H1 (cell line): ENCODE data around the gene CACNB4. TPM values are rescaled to one million over a fixed set of nuclear protein-coding genes. Genes with fewer than 3 reads are reported as not detected.

Source experiments
- CTCF ChIA-PET: fragments of 300-600 bp; sonication (Branson Sonifier 250); formaldehyde crosslinking; loops from one replicate; lab custom pipeline; 2021; ENCODE audit not compliant: partially characterized antibody; lab: Charles Lee
- POLR2A ChIA-PET: fragments of 300-600 bp; sonication (Branson Sonifier 250); formaldehyde crosslinking; loops from one replicate; lab custom pipeline; 2021; ENCODE audit warnings: inconsistent platforms; ENCODE audit not compliant: partially characterized antibody; lab: Charles Lee
- DNase-seq, 2 experiments: peaks; one replicate each; pipeline versions ENCODE4 v3.0.0 to v3.0.0-alpha.2; 2010 to 2022; ENCODE audit warnings: low spot score in 2 of 2, low read depth in 1 of 2, mixed read lengths in 1 of 2
- FAIRE-seq: peaks from 2 replicates; lab custom pipeline; 2011; peaks lifted over from hg19 to GRCh38; lab: Jason Lieb, UNC
- H2AFZ ChIP-seq: 2 replicates; pipeline ENCODE4 v1.8.1; 2012; ENCODE audit warnings: low read length, inconsistent platforms
- H2AK5ac ChIP-seq: 2 replicates; pipeline ENCODE4 v1.6.1; 2013; ENCODE audit warnings: low read depth, low read length
- H2BK120ac ChIP-seq: replicated peaks from 2 replicates; pipeline ENCODE3; 2013; ENCODE audit warnings: low read depth, low read length, inconsistent platforms
- H2BK12ac ChIP-seq: 2 replicates; pipeline ENCODE4 v1.6.1; 2013; ENCODE audit warnings: low read depth, low read length
- H2BK15ac ChIP-seq: 2 replicates; pipeline ENCODE4 v1.6.1; 2013; ENCODE audit warnings: low read length
- H2BK20ac ChIP-seq: 2 replicates; pipeline ENCODE4 v1.6.1; 2013; ENCODE audit warnings: low read length
- H2BK5ac ChIP-seq: 2 replicates; pipeline ENCODE4 v1.6.1; 2013; ENCODE audit warnings: low read depth, low read length
- H3K14ac ChIP-seq: 2 replicates; pipeline ENCODE4 v1.6.1; 2013; ENCODE audit warnings: inconsistent platforms; ENCODE audit not compliant: insufficient read length
- H3K18ac ChIP-seq: 2 replicates; pipeline ENCODE4 v1.6.1; 2013; ENCODE audit warnings: low read length; ENCODE audit errors: extremely low read depth
- H3K23ac ChIP-seq: 2 replicates; pipeline ENCODE4 v1.6.1; 2013; ENCODE audit warnings: inconsistent platforms; ENCODE audit not compliant: insufficient read length
- H3K23me2 ChIP-seq: 2 replicates; pipeline ENCODE4 v1.6.1; 2013; ENCODE audit warnings: low read depth, low read length
- H3K27ac ChIP-seq: 2 replicates; pipeline ENCODE4 v1.6.1; 2011; ENCODE audit warnings: low read depth, low read length, inconsistent platforms
- H3K27me3 ChIP-seq, 4 experiments: replicated peaks in 1 of 4; 1 replicate in 1 of 4; 2 replicates in 3 of 4; pipeline versions ENCODE4 v1.6.1 to v1.8.1; 2011 to 2013; ENCODE audit warnings: low read length in 3 of 4, mild to moderate bottlenecking in 3 of 4, inconsistent platforms in 2 of 4, mixed read lengths in 2 of 4, moderate library complexity in 1 of 4; ENCODE audit not compliant: control insufficient read depth in 3 of 4, insufficient read depth in 3 of 4; ENCODE audit errors: extremely low read depth in 1 of 4
- H3K36me3 ChIP-seq, 4 experiments: 2 replicates each; pipeline versions ENCODE4 v1.6.1 to v1.8.1; 2011 to 2013; ENCODE audit warnings: mild to moderate bottlenecking in 4 of 4, low read length in 3 of 4, moderate library complexity in 2 of 4, control low read depth in 1 of 4, inconsistent platforms in 1 of 4; ENCODE audit not compliant: insufficient read depth in 4 of 4, control insufficient read depth in 2 of 4
- H3K4ac ChIP-seq: replicated peaks from 2 replicates; pipeline ENCODE3; 2013; ENCODE audit warnings: low read length, low read depth, mixed read lengths, inconsistent platforms; ENCODE audit not compliant: insufficient read length
- H3K4me1 ChIP-seq, 4 experiments: replicated peaks in 1 of 4; 1 replicate in 1 of 4; 2 replicates in 3 of 4; pipeline versions ENCODE4 v1.6.1 to v1.8.1; 2011 to 2013; ENCODE audit warnings: low read length in 3 of 4, inconsistent platforms in 2 of 4, mixed read lengths in 1 of 4; ENCODE audit not compliant: insufficient read depth in 4 of 4, control insufficient read depth in 3 of 4
- H3K4me2 ChIP-seq, 2 experiments: 2 replicates each; pipeline versions ENCODE4 v1.6.1 to v1.8.1; 2011 to 2013; ENCODE audit warnings: low read depth in 2 of 2, low read length in 2 of 2, control low read depth in 1 of 2, inconsistent platforms in 1 of 2, mild to moderate bottlenecking in 1 of 2; ENCODE audit not compliant: insufficient read depth in 1 of 2
- H3K4me3 ChIP-seq, 4 experiments: fragments of 200-600, 300-600 bp in 1 of 4; sonication (generic), shearing (Covaris generic), sonication (Bioruptor Twin) in 1 of 4; 2 replicates each; pipeline versions ENCODE4 v1.5.1 to v1.8.1; 2011 to 2016; ENCODE audit warnings: low read length in 4 of 4, low read depth in 3 of 4, control low read depth in 2 of 4, inconsistent platforms in 2 of 4, mild to moderate bottlenecking in 2 of 4, mixed read lengths in 1 of 4, moderate library complexity in 1 of 4; ENCODE audit not compliant: insufficient read depth in 2 of 4; ENCODE audit errors: extremely low read depth in 1 of 4
- H3K56ac ChIP-seq: replicated peaks from 2 replicates; pipeline ENCODE3; 2013; ENCODE audit warnings: low read depth, mild to moderate bottlenecking, mixed read lengths, low read length, inconsistent platforms; ENCODE audit not compliant: insufficient read length
- H3K79me1 ChIP-seq: 2 replicates; pipeline ENCODE4 v1.6.1; 2013; ENCODE audit warnings: low read depth, low read length, control low read depth
- H3K79me2 ChIP-seq, 2 experiments: 2 replicates each; pipeline versions ENCODE4 v1.6.1 to v1.8.1; 2012 to 2013; ENCODE audit warnings: low read length in 2 of 2, mild to moderate bottlenecking in 2 of 2, inconsistent platforms in 1 of 2; ENCODE audit not compliant: insufficient read depth in 2 of 2, control insufficient read depth in 1 of 2
- H3K9ac ChIP-seq, 4 experiments: replicated peaks in 1 of 4; 1 replicate in 1 of 4; 2 replicates in 3 of 4; pipeline versions ENCODE4 v1.6.1 to v1.8.1; 2011 to 2013; ENCODE audit warnings: low read depth in 3 of 4, low read length in 3 of 4, control low read depth in 2 of 4, mild to moderate bottlenecking in 2 of 4, moderate library complexity in 2 of 4, inconsistent platforms in 1 of 4; ENCODE audit errors: extremely low read depth in 1 of 4
- H3K9me3 ChIP-seq, 2 experiments: 2 replicates each; pipeline versions ENCODE4 v1.6.1 to v1.8.1; 2012 to 2013; ENCODE audit warnings: mild to moderate bottlenecking in 2 of 2, moderate library complexity in 2 of 2, control low read depth in 1 of 2, inconsistent platforms in 1 of 2, low read depth in 1 of 2, low read length in 1 of 2, mixed read lengths in 1 of 2; ENCODE audit not compliant: insufficient read depth in 2 of 2
- H4K20me1 ChIP-seq, 2 experiments: replicated peaks in 1 of 2; 2 replicates each; pipeline versions ENCODE3 to v1.8.1; 2011 to 2013; ENCODE audit warnings: inconsistent platforms in 2 of 2, low read length in 2 of 2, mild to moderate bottlenecking in 1 of 2; ENCODE audit not compliant: insufficient read depth in 2 of 2, control insufficient read depth in 1 of 2
- H4K5ac ChIP-seq: 2 replicates; pipeline ENCODE4 v1.6.1; 2013; ENCODE audit warnings: low read length, low read depth, mixed read lengths, inconsistent platforms; ENCODE audit not compliant: insufficient read length
- H4K8ac ChIP-seq: 2 replicates; pipeline ENCODE4 v1.8.0; 2013; ENCODE audit warnings: mild to moderate bottlenecking, moderate library complexity, low read length, inconsistent platforms; ENCODE audit not compliant: insufficient read depth; ENCODE audit errors: extremely low read depth
- H4K91ac ChIP-seq: replicated peaks from 2 replicates; pipeline ENCODE3; 2013; ENCODE audit warnings: low read length, mixed read lengths, inconsistent platforms; ENCODE audit not compliant: insufficient read length
- CREB1 ChIP-seq: IDR thresholded peaks from 2 replicates; pipeline ENCODE4 v1.6.1; 2012; ENCODE audit warnings: inconsistent platforms
- KDM4A ChIP-seq: IDR thresholded peaks from one replicate; pipeline ENCODE4 v1.7.1; 2012; ENCODE audit warnings: low read depth, mild to moderate bottlenecking, moderate library complexity, low read length, inconsistent platforms; ENCODE audit not compliant: severe bottlenecking
- WGBS, 2 experiments: shearing (Covaris generic) in 1 of 2; methylation state at CpG; one replicate each; pipeline versions ENCODE4 v1.1.6 to v1.1.7; 2013 to 2015; ENCODE audit warnings: low lambda C conversion rate in 2 of 2, mixed read lengths in 2 of 2, inconsistent platforms in 1 of 2, low coverage in 1 of 2, missing lambda C conversion rate in 1 of 2; ENCODE audit not compliant: insufficient replicate concordance in 2 of 2, insufficient coverage in 1 of 2, insufficient read length in 1 of 2; ENCODE audit errors: extremely low coverage in 1 of 2, missing lambda C conversion rate in 1 of 2; 5-methylcytosine and 5-hydroxymethylcytosine counted together
- polyA plus RNA-seq, 7 experiments: library from polyadenylated mRNA; depleted of rRNA in 3 of 7; stranded (reverse) in 5 of 7; unstranded in 2 of 7; fragments of >200 nt in 5 of 7; fragments of 200-250 nt in 2 of 7; gene quantifications; 1 replicate in 5 of 7; 2 replicates in 1 of 7; 4 replicates in 1 of 7; pipeline versions ENCODE4 v1.2.1 to v1.2.3, GENCODE V29; 2011 to 2013; ENCODE audit warnings: missing spikeins in 2 of 7, mixed read lengths in 2 of 7
- total RNA-seq: library from RNA; stranded (reverse); fragmentation: NEBNext Ultra II Directional; extraction: Animal tissue kit (Norgen Biotek cat#: 25700); gene quantifications from 2 replicates; pipeline ENCODE4 v1.2.1, GENCODE V29; 2021

The CACNB4 gene
- total and polyA plus RNA-seq, 2 of the 8 experiments (the other 6 are each of a cell fraction or from before 2014, with no cell fraction given): 2.0 to 4.0 TPM

DNA sequence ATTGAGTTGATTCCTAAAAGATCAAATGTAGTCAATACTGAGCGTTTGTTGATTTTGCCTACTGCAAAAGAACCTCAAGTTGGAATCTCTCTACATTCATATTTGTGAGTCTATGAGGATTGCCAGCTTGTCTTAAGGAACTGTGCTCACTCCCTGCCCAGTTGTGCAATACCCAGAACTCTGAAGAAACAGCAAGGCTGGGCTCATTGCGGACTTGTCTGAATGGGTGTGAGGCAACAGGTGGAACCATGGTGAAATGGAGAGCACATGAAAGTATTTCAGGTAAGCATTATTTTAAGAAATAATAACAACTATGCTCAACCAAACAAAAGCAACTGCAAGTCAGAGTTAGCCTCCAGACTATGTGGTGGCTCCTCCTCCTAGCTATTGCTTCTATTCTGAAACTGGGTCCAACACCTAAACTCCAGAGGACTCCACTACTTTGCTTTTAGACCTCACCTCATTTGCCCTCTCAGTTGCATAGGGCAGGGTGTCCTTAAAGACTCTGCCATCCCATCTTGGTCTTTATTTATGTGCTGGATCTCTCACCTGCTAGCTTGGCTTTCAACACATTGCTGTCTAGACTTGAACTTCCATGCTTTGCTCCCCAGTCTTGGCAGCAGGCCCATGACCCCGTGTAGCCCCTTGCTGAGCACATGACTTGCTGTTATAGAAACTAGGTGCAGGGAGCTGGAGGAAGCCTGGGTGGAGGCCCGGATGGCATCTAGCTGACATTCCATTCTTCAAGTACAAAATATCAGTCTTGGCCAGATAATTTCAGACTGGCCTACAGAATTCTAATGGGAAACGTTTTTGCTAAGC, 175.8 kb downstream of the CACNB4 start:
- H3K9ac ChIP-seq: no peak overlapping the region
- H2BK12ac ChIP-seq: no peak overlapping the region
- H3K4me1 ChIP-seq: peaks cover 0 to 4% (median 0%) of the 10 kb centered on the region in 4 experiments; a peak in 2 of 7 replicates
- no peaks in the 10 kb centered on the region for H4K20me1 ChIP-seq
- H4K91ac ChIP-seq: no peak overlapping the region
- H3K36me3 ChIP-seq: no peaks in the 10 kb centered on the region
- no peak overlapping the region for H2AFZ ChIP-seq
- DNase-seq: no peak
- POLR2A ChIA-PET: no interaction called here
- H3K56ac ChIP-seq: no peak overlapping the region
- H3K23ac ChIP-seq: no peak overlapping the region
- no peaks in the 10 kb centered on the region for H3K23me2 ChIP-seq
- H3K79me2 ChIP-seq: no peaks in the 10 kb centered on the region
- no peak overlapping the region for H3K4me2 ChIP-seq
- no peaks in the 10 kb centered on the region for H3K27me3 ChIP-seq
- no peak overlapping the region for H3K4ac ChIP-seq
- H4K8ac ChIP-seq: no peak overlapping the region
- no peaks in the 10 kb centered on the region for H3K9me3 ChIP-seq
- TF ChIP-seq CREB1 (no peak), KDM4A (no peak)
- TF ChIP-seq, all 59 proteins: peak for 0
- 80% methylated on average over 5 of the region's 5 CpGs; no CpG with 5 or more reads in 1 of the 2 experiments for WGBS, 2 experiments
- CTCF ChIA-PET: interaction anchor here (1.3 kb wide), 2 partner anchors 103 to 139 kb away, joined by 3 to 4 read pairs; no protein-coding TSS in a partner anchor
- Histone ChIP-seq H3K4me3 (no peak overlapping the region), H2BK15ac (no peak overlapping the region), H3K18ac (no peak overlapping the region), H3K14ac (no peak overlapping the region), H4K5ac (no peak overlapping the region), H3K79me1 (no peaks in the 10 kb centered on the region), H2BK120ac (no peak overlapping the region), H2BK20ac (no peak overlapping the region), H2AK5ac (no peak overlapping the region), H3K27ac (no peak overlapping the region), H2BK5ac (no peak overlapping the region)
- FAIRE-seq: no peak
